Liver (tissue), 3 donors: Measurements from ENCODE around the gene PRR13.

Source experiments
- CTCF ChIP-seq: fragments of 150-350 bp; IDR thresholded peaks from 2 replicates; pipeline ENCODE4 v1.5.1; 2017; ENCODE audit warnings: improper control_type of control experiment, low read depth, low read length; ENCODE audit not compliant: missing input control
- GABPA ChIP-seq, 2 donors: IDR thresholded peaks in 1 of 2; conservative IDR thresholded peaks in 1 of 2; 2 replicates each; pipeline ENCODE4 v1.6.1; 2016; ENCODE audit warnings: antibody characterized with exemption in 2 of 2, mild to moderate bottlenecking in 1 of 2, moderate library complexity in 1 of 2
- MAX ChIP-seq: IDR thresholded peaks from 2 replicates; pipeline ENCODE4 v1.6.1; 2016; ENCODE audit warnings: antibody characterized with exemption
- NR2F2 ChIP-seq: IDR thresholded peaks from 2 replicates; pipeline ENCODE4 v1.6.1; 2016; ENCODE audit warnings: antibody characterized with exemption
- REST ChIP-seq: IDR thresholded peaks from 2 replicates; pipeline ENCODE4 v1.6.1; 2016; ENCODE audit warnings: antibody characterized with exemption, mild to moderate bottlenecking
- ZBTB33 ChIP-seq: IDR thresholded peaks from 2 replicates; pipeline ENCODE4 v1.6.1; 2016; ENCODE audit warnings: antibody characterized with exemption
- donor health status: healthy.
- donor health status: healthy.

- no peak for TF ChIP-seq MAX
- no peak for TF ChIP-seq CTCF
- no peak for TF ChIP-seq GABPA (IDR thresholded peaks at IDR 0.05 in 1 of 2, conservative IDR thresholded peaks at IDR 0.05 in 1 of 2)
- no peak for TF ChIP-seq REST
- no peak for TF ChIP-seq NR2F2
- no peak for TF ChIP-seq ZBTB33
Measured at GRCh38 chr12:53481939-53482586, 40.5 kb downstream of the PRR13 start.
